ENCODE results near the gene NRGN. TPM values are rescaled to one million over a fixed set of nuclear protein-coding genes. Genes with fewer than 3 reads are reported as not detected.

Gene NRGN
- total and polyA plus RNA-seq, 4 donors, result 0.51 to 1.7 (median 1.6) TPM; not detected in 1

- H3K4me1 ChIP-seq (ENCODE audit: control insufficient read depth in 4 of 4, insufficient read depth in 4 of 4, low read length in 3 of 4), result no peaks in the 10 kb centered on the region
- H3K27me3 ChIP-seq (ENCODE audit: control insufficient read depth in 4 of 4, insufficient read depth in 4 of 4, low read length in 3 of 4), result no peaks in the 10 kb centered on the region
- DNase-seq (ENCODE audit: low spot score), result no peak
- H3K36me3 ChIP-seq (ENCODE audit: control insufficient read depth in 4 of 4, insufficient read depth in 3 of 4, low read depth in 1 of 4, low read length in 3 of 4), result peaks cover 0 to 4% (median 0%) of the 10 kb centered on the region in 4 donors
- no peaks in the 10 kb centered on the region for H3K9me3 ChIP-seq (ENCODE audit: control insufficient read depth in 4 of 4, low read length in 3 of 4)
- 92% methylated on average over 7 of the region's 7 CpGs for WGBS
- H3K9ac ChIP-seq (ENCODE audit: low read depth in 1 of 2, low read length in 2 of 2), result no peak overlapping the region
- H3K27ac ChIP-seq (ENCODE audit: low read depth in 1 of 2, low read length in 2 of 2), result no peak overlapping the region
- H3K4me3 ChIP-seq (ENCODE audit: low read depth in 1 of 3, low read length in 3 of 3), result no peak overlapping the region
- no peak for TF ChIP-seq CTCF (IDR thresholded peaks at IDR 0.05; ENCODE audit: low read depth, low read length, missing input control)
- TF ChIP-seq FOXA2 (IDR thresholded peaks at IDR 0.05), result no peak
- no peak for TF ChIP-seq EGR1 (IDR thresholded peaks at IDR 0.05; ENCODE audit: low read depth in 2 of 2)
- no peak for TF ChIP-seq MAX (IDR thresholded peaks at IDR 0.05)
- no peak for TF ChIP-seq NR2F2 (IDR thresholded peaks at IDR 0.05)
- TF ChIP-seq RXRA (IDR thresholded peaks at IDR 0.05), result no peak
- no peak for TF ChIP-seq TAF1 (conservative IDR thresholded peaks at IDR 0.05)
- no peak for TF ChIP-seq SP1 (IDR thresholded peaks at IDR 0.05)
Measured at GRCh38 chr11:124776865-124777645, 37.3 kb downstream of the NRGN start.

- H3K4me1 ChIP-seq (ENCODE audit: control insufficient read depth in 4 of 4, insufficient read depth in 4 of 4, low read length in 3 of 4), result no peaks in the 10 kb centered on the region
- WGBS, result 86% methylated on average over 2 of the region's 2 CpGs
Measured at GRCh38 chr11:124778281-124778680, 38.5 kb downstream of the NRGN start.

DNA sequence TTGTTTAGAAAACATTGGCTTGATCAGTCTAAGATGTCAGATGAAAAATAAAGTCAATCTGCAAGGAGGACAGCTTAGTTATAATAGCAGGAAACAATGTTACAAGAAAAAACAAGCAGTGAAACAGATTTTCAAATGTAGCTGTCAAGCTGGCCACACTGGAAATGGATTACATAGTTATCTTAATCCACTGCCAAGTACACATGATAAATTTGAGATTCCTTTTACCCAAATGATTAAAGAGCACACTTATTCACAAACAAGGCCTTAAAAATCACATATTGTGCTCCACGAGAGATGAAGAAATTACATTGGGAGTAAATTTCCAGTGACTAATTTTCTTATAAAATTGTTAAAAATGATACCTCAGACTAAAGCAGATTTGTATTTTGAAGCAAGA lies 39.8 kb downstream of the NRGN start:
- Histone ChIP-seq H3K27me3 (ENCODE audit: control insufficient read depth in 4 of 4, insufficient read depth in 4 of 4, low read length in 3 of 4) (no peaks in the 10 kb centered on the region), H3K36me3 (ENCODE audit: control insufficient read depth in 4 of 4, insufficient read depth in 3 of 4, low read depth in 1 of 4, low read length in 3 of 4) (no peaks in the 10 kb centered on the region), H3K4me3 (ENCODE audit: low read depth in 1 of 3, low read length in 3 of 3) (no peak overlapping the region), H3K9me3 (ENCODE audit: control insufficient read depth in 4 of 4, low read length in 3 of 4) (no peaks in the 10 kb centered on the region), H3K4me1 (ENCODE audit: control insufficient read depth in 4 of 4, insufficient read depth in 4 of 4, low read length in 3 of 4) (no peaks in the 10 kb centered on the region), H3K9ac (ENCODE audit: low read depth in 1 of 2, low read length in 2 of 2) (no peak overlapping the region), H3K27ac (ENCODE audit: low read depth in 1 of 2, low read length in 2 of 2) (no peak overlapping the region)
- 86% methylated on average over 1 of the region's 1 CpG for WGBS
- TF ChIP-seq REST (IDR thresholded peaks at IDR 0.05) (no peak), ZBTB33 (IDR thresholded peaks at IDR 0.05) (no peak)
- DNase-seq (ENCODE audit: low spot score), result no peak

More at GRCh38 chr11:124778281-124778680, 38.5 kb downstream of the NRGN start:
- no peaks in the 10 kb centered on the region for H3K9me3 ChIP-seq (ENCODE audit: control insufficient read depth in 4 of 4, low read length in 3 of 4)
- H3K36me3 ChIP-seq (ENCODE audit: control insufficient read depth in 4 of 4, insufficient read depth in 3 of 4, low read depth in 1 of 4, low read length in 3 of 4), result no peaks in the 10 kb centered on the region
- H3K9ac ChIP-seq (ENCODE audit: low read depth in 1 of 2, low read length in 2 of 2), result no peak overlapping the region
- H3K4me3 ChIP-seq (ENCODE audit: low read depth in 1 of 3, low read length in 3 of 3), result no peak overlapping the region
- peak; percentile 6 to 35 for TF ChIP-seq RAD21 (IDR thresholded peaks at IDR 0.05)
- no peak for TF ChIP-seq GABPA (IDR thresholded peaks at IDR 0.05 in 1 of 2, conservative IDR thresholded peaks at IDR 0.05 in 1 of 2)
- TF ChIP-seq EGR1 (IDR thresholded peaks at IDR 0.05; ENCODE audit: low read depth in 2 of 2), result no peak
- no peak for DNase-seq (ENCODE audit: low spot score)
- no peaks in the 10 kb centered on the region for H3K27me3 ChIP-seq (ENCODE audit: control insufficient read depth in 4 of 4, insufficient read depth in 4 of 4, low read length in 3 of 4)
- H3K27ac ChIP-seq (ENCODE audit: low read depth in 1 of 2, low read length in 2 of 2), result no peak overlapping the region

Measured in liver (tissue), 9 donors.